Ovary (tissue), 9 donors: Measurements from ENCODE around the gene CCRL2. TPM values are rescaled to one million over a fixed set of nuclear protein-coding genes. Genes with fewer than 3 reads are reported as not detected.

Experiments used
- DNase-seq, 5 donors: peaks; one replicate each; pipeline ENCODE4 v3.0.0-alpha.2; 2019 to 2020
- H3K27ac ChIP-seq, 2 donors: fragments of 200-600 bp; one replicate each; pipeline versions ENCODE4 v1.5.1 to v1.8.0; 2019 to 2022
- H3K27me3 ChIP-seq: fragments of 200-600 bp; one replicate; pipeline ENCODE4 v1.8.0; 2022
- H3K36me3 ChIP-seq: fragments of 200-600 bp; sonication (generic); one replicate; pipeline ENCODE4 v1.5.1; 2019
- H3K4me1 ChIP-seq: one replicate; pipeline ENCODE4 v1.8.1; 2013; ENCODE audit warnings: mild to moderate bottlenecking, moderate library complexity; ENCODE audit not compliant: insufficient read depth
- H3K4me3 ChIP-seq: fragments of 200-600 bp; sonication (generic); one replicate; pipeline ENCODE4 v1.5.1; 2017
- H3K9me3 ChIP-seq, 2 donors: fragments of 200-600 bp in 1 of 2; sonication (generic) in 1 of 2; one replicate each; pipeline versions ENCODE4 v1.5.1 to v1.8.1; 2013 to 2019; ENCODE audit warnings: mild to moderate bottlenecking in 1 of 2, moderate library complexity in 1 of 2
- CTCF ChIP-seq, 3 donors: fragments of 450-650 bp in 2 of 3; fragments of 200-600 bp in 1 of 3; IDR thresholded peaks; one replicate each; pipeline versions ENCODE4 v1.5.1 to v1.8.0; 2016 to 2022; ENCODE audit warnings: antibody characterized with exemption in 3 of 3, mild to moderate bottlenecking in 1 of 3
- EP300 ChIP-seq: sonication (generic); formaldehyde crosslinking; IDR thresholded peaks from one replicate; pipeline ENCODE4 v1.6.1; 2017; ENCODE audit warnings: antibody characterized with exemption
- POLR2A ChIP-seq: fragments of 450-650 bp; IDR thresholded peaks from one replicate; pipeline ENCODE4 v1.6.1; 2017; ENCODE audit warnings: antibody characterized with exemption, mild to moderate bottlenecking, moderate library complexity
- WGBS, 3 donors: extraction: QIAGEN DNeasy Blood & Tissue Kit in 1 of 3; methylation state at CpG; one replicate each; pipeline versions ENCODE4 v1.1.5 to v1.1.7; 2013 to 2017; 5-methylcytosine and 5-hydroxymethylcytosine counted together
- intact Hi-C, 4 donors: fragments of 100-400 bp; cut with DNase I; formaldehyde crosslinking; loops; one replicate each; pipeline versions ENCODE4 v1.11.0 to v1.15.1; 2022 to 2023
- polyA plus RNA-seq, 2 donors: library from polyadenylated mRNA; stranded (reverse); fragments of 200-250 nt in 1 of 2; fragments of 350-450 nt in 1 of 2; fragmentation: Illumina TruSeq in 1 of 2; extraction: RNeasy Lipid Tissue Mini Kit (QIAGEN cat#74804) in 1 of 2; gene quantifications; one replicate each; pipeline ENCODE4 v1.2.3, GENCODE V29; 2013 to 2014
- total RNA-seq, 7 donors: library from RNA; depleted of rRNA in 2 of 7; stranded (reverse); fragments of >200 nt in 2 of 7; fragmentation: NEBNext Ultra II Directional in 3 of 7; extraction: Animal tissue kit (Norgen Biotek cat#: 25700) in 3 of 7; gene quantifications; one replicate each; pipeline versions ENCODE4 v1.1.0 to v1.2.4, GENCODE V29; 2016 to 2023
- donor health status: DM: no; HTN: no; CAD: no; lungs with moderate emphysema.
- donor health status: DM: no; HTN: no; CAD: no.
- donor health status: Bipolar disorder and iron deficiency.
- donor health status: DM: yes; HTN: yes; CAD: no.
- donor health status: DM: no; HTN: no; CAD: no.
- donor health status: DM: yes; HTN: yes; CAD: no.

The CCRL2 gene
- total and polyA plus RNA-seq, 9 donors, result 0.72 to 5.4 (median 1.1) TPM; not detected in 1

DNA sequence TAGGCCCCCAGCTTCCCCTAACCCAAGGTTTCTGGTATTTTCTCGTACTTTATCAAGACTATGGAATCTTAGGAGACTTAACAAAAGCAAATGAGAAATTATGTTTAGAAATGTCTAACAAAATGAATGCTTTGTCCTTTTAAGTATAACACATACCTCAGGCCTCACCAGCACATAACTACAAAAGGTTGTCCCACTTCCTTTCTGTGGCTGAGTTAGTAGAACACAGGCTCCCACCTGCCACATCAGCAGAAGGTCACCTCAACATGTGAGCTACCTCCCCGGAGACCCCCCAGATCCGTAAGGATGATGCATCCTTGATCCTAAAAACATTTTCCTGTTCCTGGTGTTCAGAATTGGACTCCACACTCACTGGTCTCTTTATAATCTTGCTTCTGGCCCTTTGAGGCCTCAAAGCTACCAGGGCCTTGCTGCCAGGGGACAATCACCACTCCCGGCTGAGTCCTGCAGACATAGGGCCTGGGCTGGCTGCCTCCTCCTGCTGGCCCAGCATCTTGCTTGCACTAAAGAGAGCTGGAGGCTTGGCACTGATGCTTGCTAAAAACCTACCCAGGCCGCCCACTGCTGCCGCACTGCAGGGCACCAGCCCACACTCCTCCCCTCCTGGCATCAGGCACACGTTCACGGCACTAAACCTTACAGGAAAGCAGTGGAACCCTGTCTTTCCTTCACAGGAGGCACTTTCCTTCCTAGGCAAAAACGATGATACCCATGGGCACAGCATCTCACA is 2.9 kb downstream of the CCRL2 start:
- Histone ChIP-seq H3K27ac (no peak overlapping the region), H3K4me3 (no peak overlapping the region), H3K4me1 (peaks cover 8% of the 10 kb centered on the region), H3K9me3 (no peaks in the 10 kb centered on the region), H3K27me3 (no peaks in the 10 kb centered on the region), H3K36me3 (no peaks in the 10 kb centered on the region)
- intact Hi-C loops, result no loop called here
- TF ChIP-seq CTCF (IDR thresholded peaks at IDR 0.05), result no peak
- no peak for TF ChIP-seq EP300
- TF ChIP-seq POLR2A, result no peak
- DNase-seq, result no peak
- WGBS, 3 donors, result 84 to 91% (median 85%) methylated on average over 9 of the region's 9 CpGs

DNA sequence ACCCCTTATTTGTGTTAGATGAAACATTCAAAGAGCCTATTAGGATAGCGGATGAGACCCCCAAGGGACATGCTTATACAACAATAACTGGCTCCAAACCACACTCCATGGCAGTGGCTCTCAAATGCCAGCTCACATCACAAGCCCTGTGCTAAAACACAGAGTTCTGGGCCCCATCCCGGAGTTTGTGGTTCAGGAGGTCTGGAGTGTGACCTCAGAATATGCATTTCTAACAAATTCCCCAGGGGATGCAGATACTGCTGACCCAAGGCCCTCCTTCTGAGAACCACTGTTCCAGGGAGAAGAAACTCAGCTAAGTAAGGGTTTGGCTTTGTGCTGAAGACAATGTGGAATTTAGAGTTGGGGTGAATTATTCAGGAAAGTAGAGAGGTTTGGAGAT is 3.6 kb downstream of the CCRL2 start:
- Histone ChIP-seq H3K4me3 (no peak overlapping the region), H3K9me3 (no peaks in the 10 kb centered on the region), H3K27ac (no peak overlapping the region), H3K27me3 (no peaks in the 10 kb centered on the region), H3K36me3 (no peaks in the 10 kb centered on the region), H3K4me1 (peaks cover 5% of the 10 kb centered on the region)
- intact Hi-C loops, result no loop called here
- TF ChIP-seq POLR2A (no peak), EP300 (no peak), CTCF (IDR thresholded peaks at IDR 0.05) (no peak)
- no peak for DNase-seq
- 75 to 86% (median 81%) methylated on average over 2 of the region's 2 CpGs for WGBS, 3 donors

GRCh38 chr3:46411271-46411670 is 4.2 kb downstream of the CCRL2 start:
- WGBS, 3 donors, result 93 to 95% (median 93%) methylated on average over 2 of the region's 2 CpGs

DNA sequence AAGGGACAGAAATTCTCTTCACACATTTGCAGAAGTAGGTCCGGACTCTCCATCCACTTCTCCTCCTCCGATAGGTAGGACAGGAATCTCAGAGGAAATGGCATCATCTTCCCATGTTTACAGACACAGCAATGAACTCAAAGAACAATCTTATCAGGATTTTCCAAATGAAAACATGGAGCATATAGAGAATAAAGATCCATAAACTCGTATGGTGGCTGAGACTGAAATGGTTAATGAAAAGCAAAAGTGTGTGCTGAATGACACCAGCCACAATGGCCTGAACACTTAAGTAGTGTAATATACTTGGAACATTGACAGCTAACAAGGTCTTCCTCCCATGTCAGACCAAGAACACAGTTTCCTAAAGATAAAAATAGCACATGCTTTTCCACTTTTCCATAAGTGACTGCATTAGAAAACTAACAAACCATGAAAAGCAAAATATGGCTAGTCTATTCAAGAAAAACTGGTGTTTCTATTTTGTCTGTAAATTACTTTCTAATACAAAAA is 5.8 kb downstream of the CCRL2 start:
- DNase-seq, result no peak
- H3K4me3 ChIP-seq, result no peak overlapping the region
- no peaks in the 10 kb centered on the region for H3K9me3 ChIP-seq
- TF ChIP-seq EP300 (no peak), CTCF (IDR thresholded peaks at IDR 0.05) (no peak), POLR2A (no peak)
- H3K4me1 ChIP-seq, result no peaks in the 10 kb centered on the region
- no peaks in the 10 kb centered on the region for H3K27me3 ChIP-seq
- intact Hi-C loops, result no loop called here
- H3K27ac ChIP-seq, result no peak overlapping the region
- 59 to 64% (median 64%) methylated on average over 3 of the region's 3 CpGs for WGBS, 3 donors
- H3K36me3 ChIP-seq, result no peaks in the 10 kb centered on the region

More at GRCh38 chr3:46411271-46411670, 4.2 kb downstream of the CCRL2 start:
- DNase-seq, result no peak
- Histone ChIP-seq H3K4me1 (peaks cover 5% of the 10 kb centered on the region), H3K27ac (no peak overlapping the region), H3K36me3 (no peaks in the 10 kb centered on the region), H3K9me3 (no peaks in the 10 kb centered on the region), H3K4me3 (no peak overlapping the region), H3K27me3 (no peaks in the 10 kb centered on the region)
- intact Hi-C loops, result no loop called here
- TF ChIP-seq EP300, result no peak
- no peak for TF ChIP-seq POLR2A
- TF ChIP-seq CTCF (IDR thresholded peaks at IDR 0.05), result no peak
